Measurements from ENCODE around the gene NDUFS3.
A peak's percentile ranks its signal among the peaks of the same experiment; 100 is the strongest.
"Not testable (repeated sequence)": the region's sequence is repeated elsewhere in the genome, so short reads cannot be mapped to it uniquely, and the experiment has no call there.

NDUFS3 gene

GRCh38 chr11:47562393-47562792 is 16.5 kb upstream of the NDUFS3 start:
- DNase-seq = not testable (repeated sequence)

- DNase-seq = not testable (repeated sequence)
Measured at GRCh38 chr11:47564366-47564765, 14.5 kb upstream of the NDUFS3 start.

- no peak for DNase-seq
Measured at GRCh38 chr11:47564933-47565339, 13.9 kb upstream of the NDUFS3 start.

GRCh38 chr11:47565340-47566148 is 13.3 kb upstream of the NDUFS3 start, which contains the start of gene PTPMT1:
Gene PTPMT1 (plus strand): TSS chr11:47565599. CDS start chr11:47565623, 24 bp downstream.
- DNase-seq = peak; percentile 12

GRCh38 chr11:47566149-47566698 is 12.7 kb upstream of the NDUFS3 start:
- DNase-seq = no peak

GRCh38 chr11:47569646-47570045 is 9.2 kb upstream of the NDUFS3 start:
- DNase-seq = no peak

- no peak for DNase-seq
Measured at GRCh38 chr11:47570651-47571356, 8.1 kb upstream of the NDUFS3 start.

GRCh38 chr11:47571357-47571729 is 7.5 kb upstream of the NDUFS3 start:
- no peak for DNase-seq

- no peak for DNase-seq
Measured at GRCh38 chr11:47571895-47572294, 7.0 kb upstream of the NDUFS3 start.

- no peak for DNase-seq
Measured at GRCh38 chr11:47572715-47573255, 6.1 kb upstream of the NDUFS3 start.

GRCh38 chr11:47573321-47573720 is 5.6 kb upstream of the NDUFS3 start:
- DNase-seq = no peak

- no peak for DNase-seq
Measured at GRCh38 chr11:47577460-47578041, 1.3 kb upstream of the NDUFS3 start.

- no peak for DNase-seq
Measured at GRCh38 chr11:47583844-47584243, 5.0 kb downstream of the NDUFS3 start.

GRCh38 chr11:47586098-47586855 is 7.4 kb downstream of the NDUFS3 start, which contains the start of gene FAM180B:
Gene FAM180B (plus strand): TSS chr11:47586678. CDS start chr11:47586769, 91 bp downstream.
- DNase-seq = no peak

- no peak for DNase-seq
Measured at GRCh38 chr11:47587039-47587716, 8.3 kb downstream of the NDUFS3 start.

- DNase-seq = no peak
Measured at GRCh38 chr11:47587723-47588326, 9.0 kb downstream of the NDUFS3 start.

- no peak for DNase-seq
Measured at GRCh38 chr11:47589118-47589517, 10.2 kb downstream of the NDUFS3 start.

- no peak for DNase-seq
Measured at GRCh38 chr11:47589584-47589976, 10.7 kb downstream of the NDUFS3 start.

GRCh38 chr11:47589977-47590861 is 11.3 kb downstream of the NDUFS3 start:
- DNase-seq = no peak

- DNase-seq = no peak
Measured at GRCh38 chr11:47591764-47592163, 12.9 kb downstream of the NDUFS3 start.
